HCT116 (cell line): Measurements from ENCODE around the gene SYCE1L. TPM values are rescaled to one million over a fixed set of nuclear protein-coding genes. Genes with fewer than 3 reads are reported as not detected.

Experiments used
- ATAC-seq: fragments of 200-7000 bp; cut with Tn5 transposase; 2 replicates; pipeline ENCODE4 v1.9.1; 2020; ENCODE audit warnings: mild to moderate bottlenecking, moderate library complexity
- BruUV-seq: library from RNA; stranded (reverse); fragments of 400-500 nt; replicated peaks from 2 replicates; lab custom pipeline; 2021; lab: Mats Ljungman, UMichigan
- CTCF ChIA-PET: fragments of 300-600 bp; sonication (Branson Sonifier 250); formaldehyde crosslinking; loops from one replicate; lab custom pipeline; 2021; ENCODE audit warnings: antibody characterized with exemption; lab: Charles Lee
- POLR2A ChIA-PET: fragments of 300-600, 350-600 bp; sonication (Branson Sonifier 250); formaldehyde crosslinking; loops from one replicate; lab custom pipeline; 2021; ENCODE audit warnings: antibody characterized with exemption; lab: Charles Lee
- RAD21 ChIA-PET, 2 experiments: fragments of 300-600 bp; sonication (Branson Sonifier 250); formaldehyde crosslinking; loops; one replicate each; lab custom pipeline; 2023; ENCODE audit warnings: low total read pairs in 2 of 2; ENCODE audit not compliant: uncharacterized antibody in 2 of 2, unreplicated experiment in 2 of 2, low non-redundant PET in 1 of 2; lab: Charles Lee
- DNase-seq: peaks from one replicate; pipeline ENCODE4 v3.0.0-alpha.2; 2010; ENCODE audit warnings: low read depth, low spot score
- H2AFZ ChIP-seq: fragments of 200-600 bp; shearing (Covaris generic), sonication (generic); 2 replicates; pipeline ENCODE4 v1.6.1; 2017; ENCODE audit warnings: low read depth, mixed run types, mixed read lengths, antibody characterized with exemption, low read length; ENCODE audit not compliant: poor library complexity, severe bottlenecking
- H3K27ac ChIP-seq: 2 replicates; pipeline ENCODE4 v1.5.1; 2012; ENCODE audit warnings: low read depth, low read length
- H3K27me3 ChIP-seq: fragments of 200-600 bp; sonication (generic); 2 replicates; pipeline ENCODE4 v1.6.1; 2016; ENCODE audit warnings: mixed run types, low read length, mixed read lengths; ENCODE audit not compliant: insufficient read depth
- H3K36me3 ChIP-seq, 2 experiments: fragments of 200-500 bp in 1 of 2; fragments of 200-600 bp in 1 of 2; sonication (Bioruptor generic) in 1 of 2; sonication (generic) in 1 of 2; 2 replicates each; pipeline versions ENCODE4 v1.5.1 to v1.6.1; 2014 to 2016; ENCODE audit warnings: low read length in 2 of 2, inconsistent platforms in 1 of 2, mixed read lengths in 1 of 2, mixed run types in 1 of 2; ENCODE audit not compliant: insufficient read depth in 2 of 2, control insufficient read depth in 1 of 2
- H3K4me1 ChIP-seq, 2 experiments: fragments of 200-600 bp in 1 of 2; sonication (generic) in 1 of 2; 2 replicates each; pipeline versions ENCODE4 v1.5.1 to v1.6.1; 2012 to 2017; ENCODE audit warnings: low read length in 2 of 2, inconsistent platforms in 1 of 2, mild to moderate bottlenecking in 1 of 2, mixed read lengths in 1 of 2, mixed run types in 1 of 2, moderate library complexity in 1 of 2; ENCODE audit not compliant: insufficient read depth in 2 of 2, control insufficient read depth in 1 of 2
- H3K4me2 ChIP-seq: fragments of 200-600 bp; sonication (generic); 2 replicates; pipeline ENCODE4 v1.6.1; 2017; ENCODE audit warnings: mixed run types, low read length, mixed read lengths
- H3K4me3 ChIP-seq, 2 experiments: fragments of 200-600 bp in 1 of 2; sonication (generic) in 1 of 2; replicated peaks in 1 of 2; 2 replicates each; pipeline ENCODE4 v1.5.1; 2011 to 2016; ENCODE audit warnings: low read length in 2 of 2, control low read depth in 1 of 2, low read depth in 1 of 2, mild to moderate bottlenecking in 1 of 2, mixed read lengths in 1 of 2, mixed run types in 1 of 2
- H3K79me2 ChIP-seq: fragments of 200-600 bp; sonication (generic); 2 replicates; pipeline ENCODE4 v1.6.1; 2017; ENCODE audit warnings: mild to moderate bottlenecking, mixed run types, low read length, moderate library complexity, mixed read lengths; ENCODE audit not compliant: insufficient read depth
- H3K9ac ChIP-seq: fragments of 200-600 bp; sonication (generic); 2 replicates; pipeline ENCODE4 v1.6.1; 2016; ENCODE audit warnings: low read length, mixed read lengths
- H3K9me2 ChIP-seq: fragments of 200-600 bp; sonication (generic), shearing (Covaris generic); 2 replicates; pipeline ENCODE4 v1.6.1; 2017; ENCODE audit warnings: mixed run types, mild to moderate bottlenecking, moderate library complexity; ENCODE audit not compliant: insufficient read depth
- H3K9me3 ChIP-seq, 2 experiments: fragments of 200-500 bp in 1 of 2; fragments of 200-600 bp in 1 of 2; sonication (Bioruptor generic) in 1 of 2; sonication (generic) in 1 of 2; 2 replicates each; pipeline ENCODE4 v1.6.1; 2014 to 2017; ENCODE audit warnings: low read length in 2 of 2, mixed read lengths in 2 of 2, inconsistent platforms in 1 of 2, low read depth in 1 of 2, mild to moderate bottlenecking in 1 of 2, mixed run types in 1 of 2, moderate library complexity in 1 of 2; ENCODE audit not compliant: control insufficient read depth in 1 of 2, insufficient read depth in 1 of 2
- H4K20me1 ChIP-seq: fragments of 200-600 bp; sonication (generic), shearing (Covaris generic); 2 replicates; pipeline ENCODE4 v1.6.1; 2017; ENCODE audit warnings: mixed run types, mild to moderate bottlenecking, moderate library complexity; ENCODE audit not compliant: insufficient read depth
- CBX3 ChIP-seq: IDR thresholded peaks from 2 replicates; pipeline ENCODE4 v1.6.1; 2012; ENCODE audit warnings: low read depth
- CEBPB ChIP-seq: IDR thresholded peaks from 2 replicates; pipeline ENCODE4 v1.6.1; 2012; ENCODE audit warnings: low read depth
- EGR1 ChIP-seq: IDR thresholded peaks from 2 replicates; pipeline ENCODE4 v1.6.1; 2012; ENCODE audit warnings: low read depth
- EZH2phosphoT487 ChIP-seq: fragments of 200-600 bp; IDR thresholded peaks from 2 replicates; pipeline ENCODE4 v1.6.1; 2018; ENCODE audit warnings: antibody characterized with exemption, borderline replicate concordance
- POLR2A ChIP-seq: IDR thresholded peaks from 2 replicates; pipeline ENCODE4 v1.7.0; 2011; ENCODE audit warnings: borderline replicate concordance; ENCODE audit not compliant: insufficient read depth, insufficient read length; ENCODE audit errors: extremely low read depth
- POLR2AphosphoS5 ChIP-seq: IDR thresholded peaks from 2 replicates; pipeline ENCODE4 v1.6.1; 2011; ENCODE audit warnings: mild to moderate bottlenecking, low read depth, low read length, moderate library complexity
- RAD21 ChIP-seq: IDR thresholded peaks from 2 replicates; pipeline ENCODE4 v1.6.1; 2012; ENCODE audit warnings: low read depth, mild to moderate bottlenecking
- SIN3A ChIP-seq: IDR thresholded peaks from 2 replicates; pipeline ENCODE4 v1.6.1; 2012; ENCODE audit warnings: low read depth
- TCF7L2 ChIP-seq: IDR thresholded peaks from 2 replicates; pipeline ENCODE4 v1.7.0; 2011; ENCODE audit warnings: borderline replicate concordance, inconsistent platforms; ENCODE audit not compliant: insufficient read depth, insufficient read length; ENCODE audit errors: extremely low read depth
- YY1 ChIP-seq: IDR thresholded peaks from 2 replicates; pipeline ENCODE4 v1.6.1; 2011; ENCODE audit warnings: low read length, low read depth, moderate library complexity, mild to moderate bottlenecking; ENCODE audit not compliant: insufficient replicate concordance; ENCODE audit errors: extremely low read depth
- ZNF274 ChIP-seq: fragments of 200-500 bp; sonication (Bioruptor generic); IDR thresholded peaks from 2 replicates; pipeline ENCODE4 v1.6.1; 2014; ENCODE audit warnings: mild to moderate bottlenecking, low read depth, low read length, inconsistent platforms
- intact Hi-C: fragments of 100-400 bp; cut with micrococcal nuclease; formaldehyde crosslinking; loops from 2 replicates; pipeline ENCODE4 v1.10.0; 2022
- total RNA-seq: library from RNA; stranded (reverse); gene quantifications from one replicate; pipeline ENCODE4 v1.2.1, GENCODE V29; 2021; ENCODE audit not compliant: unreplicated experiment
- TF ChIP-seq, protein P1 (sequence below): IDR thresholded peaks from 2 replicates; pipeline ENCODE4 v1.6.1; 2011; ENCODE audit warnings: mild to moderate bottlenecking, low read length, moderate library complexity; ENCODE audit not compliant: insufficient replicate concordance; ENCODE audit errors: extremely low read depth
- TF ChIP-seq, protein P2 (sequence below): IDR thresholded peaks from 2 replicates; pipeline ENCODE4 v1.6.1; 2012; ENCODE audit warnings: low read depth
- TF ChIP-seq, protein P3 (sequence below): IDR thresholded peaks from 2 replicates; pipeline ENCODE4 v1.6.1; 2012
- TF ChIP-seq, protein P4 (sequence below): IDR thresholded peaks from 2 replicates; pipeline ENCODE4 v1.6.1; 2012

The SYCE1L gene
- total RNA-seq, 1 experiment from 2014 or later = 25.7 TPM

DNA sequence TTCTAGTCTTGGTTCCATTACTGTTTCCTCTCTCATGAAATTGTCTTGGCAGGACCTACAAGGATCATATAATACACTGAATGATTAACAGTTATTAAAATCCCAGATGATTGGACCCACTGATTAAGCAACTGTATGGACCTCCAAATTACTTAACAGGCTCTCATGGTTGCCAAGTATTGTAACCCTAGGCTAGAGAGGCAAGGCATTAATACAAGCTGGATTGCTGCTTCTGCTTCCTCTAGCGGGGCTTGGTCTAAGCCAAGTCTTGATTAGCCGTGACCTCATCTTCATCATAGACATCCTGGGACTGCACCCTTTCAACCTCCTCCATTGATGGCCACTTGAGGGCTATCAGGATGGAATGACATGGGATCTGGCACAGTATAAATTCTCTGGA lies 46.9 kb downstream of the SYCE1L start:
- H3K9me3 ChIP-seq = no peaks in the 10 kb centered on the region
- DNase-seq = no peak
- no peaks in the 10 kb centered on the region for H3K9me2 ChIP-seq
- H3K4me2 ChIP-seq = no peak overlapping the region
- H3K36me3 ChIP-seq = no peaks in the 10 kb centered on the region
- intact Hi-C loops = no loop called here
- ChIA-PET RAD21 (no interaction called here), POLR2A (no interaction called here), CTCF (no interaction called here)
- no peak for ATAC-seq
- no peak overlapping the region for H2AFZ ChIP-seq
- no peak overlapping the region for H3K9ac ChIP-seq
- no peaks in the 10 kb centered on the region for H3K4me1 ChIP-seq
- peaks cover 22% of the 10 kb centered on the region for H3K27me3 ChIP-seq
- no peak overlapping the region for H3K27ac ChIP-seq
- BruUV-seq = no TSS peak
- H4K20me1 ChIP-seq = no peaks in the 10 kb centered on the region
- TF ChIP-seq, protein P1, sequence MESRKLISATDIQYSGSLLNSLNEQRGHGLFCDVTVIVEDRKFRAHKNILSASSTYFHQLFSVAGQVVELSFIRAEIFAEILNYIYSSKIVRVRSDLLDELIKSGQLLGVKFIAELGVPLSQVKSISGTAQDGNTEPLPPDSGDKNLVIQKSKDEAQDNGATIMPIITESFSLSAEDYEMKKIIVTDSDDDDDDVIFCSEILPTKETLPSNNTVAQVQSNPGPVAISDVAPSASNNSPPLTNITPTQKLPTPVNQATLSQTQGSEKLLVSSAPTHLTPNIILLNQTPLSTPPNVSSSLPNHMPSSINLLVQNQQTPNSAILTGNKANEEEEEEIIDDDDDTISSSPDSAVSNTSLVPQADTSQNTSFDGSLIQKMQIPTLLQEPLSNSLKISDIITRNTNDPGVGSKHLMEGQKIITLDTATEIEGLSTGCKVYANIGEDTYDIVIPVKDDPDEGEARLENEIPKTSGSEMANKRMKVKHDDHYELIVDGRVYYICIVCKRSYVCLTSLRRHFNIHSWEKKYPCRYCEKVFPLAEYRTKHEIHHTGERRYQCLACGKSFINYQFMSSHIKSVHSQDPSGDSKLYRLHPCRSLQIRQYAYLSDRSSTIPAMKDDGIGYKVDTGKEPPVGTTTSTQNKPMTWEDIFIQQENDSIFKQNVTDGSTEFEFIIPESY = no peak
- TF ChIP-seq YY1 = no peak
- TF ChIP-seq EGR1 = no peak
- TF ChIP-seq CBX3 = no peak
- no peak for TF ChIP-seq TCF7L2
- no peak for TF ChIP-seq ZNF274
- TF ChIP-seq, protein P2, sequence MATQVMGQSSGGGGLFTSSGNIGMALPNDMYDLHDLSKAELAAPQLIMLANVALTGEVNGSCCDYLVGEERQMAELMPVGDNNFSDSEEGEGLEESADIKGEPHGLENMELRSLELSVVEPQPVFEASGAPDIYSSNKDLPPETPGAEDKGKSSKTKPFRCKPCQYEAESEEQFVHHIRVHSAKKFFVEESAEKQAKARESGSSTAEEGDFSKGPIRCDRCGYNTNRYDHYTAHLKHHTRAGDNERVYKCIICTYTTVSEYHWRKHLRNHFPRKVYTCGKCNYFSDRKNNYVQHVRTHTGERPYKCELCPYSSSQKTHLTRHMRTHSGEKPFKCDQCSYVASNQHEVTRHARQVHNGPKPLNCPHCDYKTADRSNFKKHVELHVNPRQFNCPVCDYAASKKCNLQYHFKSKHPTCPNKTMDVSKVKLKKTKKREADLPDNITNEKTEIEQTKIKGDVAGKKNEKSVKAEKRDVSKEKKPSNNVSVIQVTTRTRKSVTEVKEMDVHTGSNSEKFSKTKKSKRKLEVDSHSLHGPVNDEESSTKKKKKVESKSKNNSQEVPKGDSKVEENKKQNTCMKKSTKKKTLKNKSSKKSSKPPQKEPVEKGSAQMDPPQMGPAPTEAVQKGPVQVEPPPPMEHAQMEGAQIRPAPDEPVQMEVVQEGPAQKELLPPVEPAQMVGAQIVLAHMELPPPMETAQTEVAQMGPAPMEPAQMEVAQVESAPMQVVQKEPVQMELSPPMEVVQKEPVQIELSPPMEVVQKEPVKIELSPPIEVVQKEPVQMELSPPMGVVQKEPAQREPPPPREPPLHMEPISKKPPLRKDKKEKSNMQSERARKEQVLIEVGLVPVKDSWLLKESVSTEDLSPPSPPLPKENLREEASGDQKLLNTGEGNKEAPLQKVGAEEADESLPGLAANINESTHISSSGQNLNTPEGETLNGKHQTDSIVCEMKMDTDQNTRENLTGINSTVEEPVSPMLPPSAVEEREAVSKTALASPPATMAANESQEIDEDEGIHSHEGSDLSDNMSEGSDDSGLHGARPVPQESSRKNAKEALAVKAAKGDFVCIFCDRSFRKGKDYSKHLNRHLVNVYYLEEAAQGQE = no peak
- TF ChIP-seq EZH2phosphoT487 = no peak
- TF ChIP-seq POLR2AphosphoS5 = no peak
- TF ChIP-seq RAD21 = no peak
- no peak for TF ChIP-seq SIN3A
- TF ChIP-seq, protein P3, sequence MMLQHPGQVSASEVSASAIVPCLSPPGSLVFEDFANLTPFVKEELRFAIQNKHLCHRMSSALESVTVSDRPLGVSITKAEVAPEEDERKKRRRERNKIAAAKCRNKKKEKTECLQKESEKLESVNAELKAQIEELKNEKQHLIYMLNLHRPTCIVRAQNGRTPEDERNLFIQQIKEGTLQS = no peak
- no peak for TF ChIP-seq POLR2A
- TF ChIP-seq, protein P4, sequence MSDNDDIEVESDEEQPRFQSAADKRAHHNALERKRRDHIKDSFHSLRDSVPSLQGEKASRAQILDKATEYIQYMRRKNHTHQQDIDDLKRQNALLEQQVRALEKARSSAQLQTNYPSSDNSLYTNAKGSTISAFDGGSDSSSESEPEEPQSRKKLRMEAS = no peak
- TF ChIP-seq CEBPB = no peak
- no peak overlapping the region for H3K4me3 ChIP-seq
- H3K79me2 ChIP-seq = no peaks in the 10 kb centered on the region
